Esophagus muscularis mucosa (tissue), 4 donors: ENCODE measurements around the gene NUDT16L1.

Experiments
- CTCF ChIP-seq, 3 experiments: fragments of 200-600 bp in 2 of 3; fragments of 450-650 bp in 1 of 3; sonication (generic) in 2 of 3; IDR thresholded peaks; one replicate each; pipeline ENCODE4 v1.5.1; 2017 to 2019; ENCODE audit warnings: antibody characterized with exemption in 3 of 3, mild to moderate bottlenecking in 2 of 3, moderate library complexity in 1 of 3
- EP300 ChIP-seq: sonication (generic); formaldehyde crosslinking; IDR thresholded peaks from one replicate; pipeline ENCODE4 v1.6.1; 2017; ENCODE audit warnings: antibody characterized with exemption
- POLR2A ChIP-seq: fragments of 450-650 bp; IDR thresholded peaks from one replicate; pipeline ENCODE4 v1.6.1; 2017; ENCODE audit warnings: antibody characterized with exemption, moderate library complexity, mild to moderate bottlenecking, low read depth
- POLR2AphosphoS5 ChIP-seq, 2 donors: sonication (generic); formaldehyde crosslinking; IDR thresholded peaks; one replicate each; pipeline ENCODE4 v1.6.1; 2017; ENCODE audit warnings: antibody characterized with exemption in 2 of 2

GRCh38 chr16:4667203-4667963 is 26.0 kb upstream of the NUDT16L1 start:
- TF ChIP-seq POLR2AphosphoS5 (IDR thresholded peaks at IDR 0.05), result no peak
- no peak for TF ChIP-seq CTCF (IDR thresholded peaks at IDR 0.05)
- no peak for TF ChIP-seq POLR2A
- TF ChIP-seq EP300, result no peak
